ENCODE measurements around the gene LATS1.

Gene LATS1

DNA sequence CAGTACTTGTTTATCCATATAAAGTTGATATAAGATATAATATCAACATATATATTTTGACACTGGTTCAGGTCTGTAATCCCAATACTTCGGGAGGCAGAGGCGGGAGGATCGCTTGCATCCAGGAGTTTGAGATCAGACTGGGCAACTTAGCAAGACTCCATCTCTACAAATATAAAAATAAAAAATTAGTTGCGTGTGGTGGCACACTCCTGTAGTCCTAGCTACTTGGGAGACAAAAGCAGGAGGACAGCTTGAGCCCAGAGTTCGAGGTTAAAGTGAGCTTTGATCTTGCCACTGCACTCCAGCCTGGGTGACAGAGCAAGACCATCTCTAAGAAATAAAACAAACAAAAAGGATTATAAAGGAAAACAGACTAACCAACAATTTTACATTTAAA lies 60.5 kb downstream of the LATS1 start:
- no peak for DNase-seq

GRCh38 chr6:149651056-149651455 lies 66.8 kb downstream of the LATS1 start:
- DNase-seq: no peak

DNA sequence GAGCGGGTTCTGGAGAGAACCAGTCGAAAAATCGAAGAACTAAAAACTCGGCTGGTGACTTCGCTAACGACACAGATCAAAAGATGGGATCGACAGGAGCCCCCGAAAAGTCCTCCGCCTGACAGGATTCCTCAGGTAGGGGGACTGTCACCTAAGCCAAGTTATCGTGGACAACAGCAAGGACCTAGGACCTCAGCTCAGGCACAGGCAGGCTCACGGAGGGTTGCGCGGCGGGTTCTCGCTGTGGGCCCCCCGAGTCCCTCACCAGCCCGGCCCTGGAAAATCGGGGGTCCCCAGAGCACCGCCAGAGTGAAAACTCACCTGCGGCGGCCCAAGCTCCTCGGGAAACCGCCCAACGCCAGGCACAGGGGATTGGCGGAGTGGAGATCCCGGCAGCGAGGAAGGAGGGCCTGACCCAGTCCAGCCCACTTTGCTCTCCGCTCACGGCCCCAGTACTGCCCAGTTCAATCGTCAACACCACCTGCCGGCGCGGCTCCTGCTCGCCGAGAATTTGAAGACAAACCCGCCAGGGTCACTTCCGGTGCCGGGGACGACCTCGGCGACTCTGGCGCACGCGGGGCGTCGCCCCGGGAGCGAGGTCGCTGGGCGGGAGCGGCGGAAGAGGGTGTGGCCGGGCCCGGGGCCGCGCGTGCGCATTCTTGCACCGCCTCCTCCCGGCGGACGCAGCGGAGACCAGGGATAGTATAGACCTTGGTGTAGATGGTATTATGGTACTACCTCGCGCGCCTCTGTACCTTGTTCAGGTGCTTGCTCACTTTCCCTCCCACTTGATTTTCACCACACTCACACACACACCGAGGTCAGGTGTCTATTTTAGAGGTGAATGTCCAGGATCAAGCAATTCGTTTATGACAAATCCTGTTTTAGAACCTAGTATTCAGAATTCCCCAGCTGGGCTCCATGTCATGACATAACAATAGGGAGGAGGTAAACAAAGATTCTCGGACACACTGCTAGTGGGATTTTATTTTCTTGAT lies 69.5 kb downstream of the LATS1 start, which contains the start of gene KATNA1:
KATNA1 (minus strand) TSS at position 567 of the 998 bp plus-strand sequence. CDS start 10,167 bp downstream, outside the sequence.
- peak; percentile 75 for DNase-seq

DNA sequence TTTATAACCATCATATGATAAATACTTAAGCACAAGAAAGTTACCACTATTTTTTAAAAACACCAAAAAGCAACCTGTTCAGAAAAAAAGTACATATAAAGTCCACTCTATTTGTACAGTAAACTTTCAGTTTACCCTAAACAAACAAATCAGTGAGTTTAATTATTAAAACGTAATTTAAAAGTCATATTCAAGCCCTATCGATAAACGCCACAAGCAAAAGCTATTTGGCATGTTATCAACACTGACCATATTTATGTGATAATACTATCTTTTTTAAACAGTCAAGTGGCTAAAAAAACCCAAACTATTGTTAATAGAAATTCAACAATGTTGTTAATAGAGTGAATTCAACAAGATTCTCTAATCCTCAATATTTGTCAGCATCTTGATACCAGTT lies 71.3 kb downstream of the LATS1 start:
- no peak for DNase-seq

GRCh38 chr6:149642829-149643580 lies 74.9 kb downstream of the LATS1 start:
- DNase-seq: no peak

GRCh38 chr6:149636124-149636523 lies 81.8 kb downstream of the LATS1 start:
- peak; percentile 2 for DNase-seq

- DNase-seq: no peak
Measured at GRCh38 chr6:149634315-149634714, 83.6 kb downstream of the LATS1 start.

DNA sequence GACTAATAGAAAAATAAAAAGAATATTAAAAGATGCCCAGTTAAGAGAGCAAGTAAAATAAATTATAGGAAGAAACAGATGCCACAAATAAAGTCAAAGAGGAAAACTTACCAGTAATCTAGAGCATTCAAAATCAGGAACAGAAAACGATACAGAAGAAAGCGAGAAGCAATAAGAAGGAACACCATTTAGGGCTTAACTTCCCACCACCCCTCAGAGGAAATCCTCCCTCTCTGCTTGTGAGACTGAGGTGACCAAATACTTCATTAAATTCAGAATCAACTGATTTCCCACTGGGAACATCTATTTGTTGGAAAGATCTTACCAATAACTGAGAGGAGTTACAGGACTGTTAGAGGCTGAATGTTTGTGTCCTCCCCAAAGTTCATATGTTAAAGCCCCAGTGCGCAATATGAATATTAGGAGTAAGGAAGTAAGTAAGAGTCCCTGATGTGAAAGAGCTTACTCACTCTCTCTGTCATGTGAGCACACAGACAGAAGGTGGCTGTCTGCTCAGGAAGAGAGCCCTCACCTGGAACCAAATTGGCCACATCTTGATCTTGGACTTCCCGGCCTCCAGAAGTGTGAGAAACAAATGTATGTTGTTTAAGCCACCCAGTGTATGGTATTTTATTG lies 88.9 kb downstream of the LATS1 start:
- DNase-seq: no peak

GRCh38 chr6:149627672-149628071 lies 90.2 kb downstream of the LATS1 start:
- DNase-seq: no peak

GRCh38 chr6:149615805-149616204 lies 102.1 kb downstream of the LATS1 start:
- DNase-seq: no peak

- DNase-seq: no peak
Measured at GRCh38 chr6:149614337-149614736, 103.6 kb downstream of the LATS1 start.

GRCh38 chr6:149608381-149608982 lies 109.4 kb downstream of the LATS1 start:
- no peak for DNase-seq

Data from kidney glomerular epithelial cell (primary cell).